ENCODE data around the gene EYA2.

The EYA2 gene

DNA sequence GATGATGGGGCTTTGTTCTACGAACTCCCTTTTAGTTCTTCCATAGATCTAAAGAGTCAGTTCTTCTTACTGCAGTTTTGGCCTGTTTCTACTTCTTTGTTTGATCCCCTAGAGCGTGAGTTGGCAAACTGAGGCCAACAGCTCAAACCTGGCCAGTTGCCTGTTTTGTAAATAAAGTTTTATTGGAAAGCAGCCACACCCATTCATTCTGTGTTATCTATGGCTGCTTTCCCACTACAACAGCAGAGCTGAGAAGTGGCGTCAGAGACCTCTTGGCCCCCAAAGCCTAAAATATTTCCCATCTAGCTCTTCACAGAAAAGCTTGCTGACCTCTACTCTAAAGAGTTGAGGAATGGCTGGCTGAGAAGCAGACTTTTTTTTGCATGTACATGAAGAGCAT, 52.2 kb downstream of the EYA2 start:
- H3K4me3 ChIP-seq (ENCODE audit: low read depth, low read length) = no peak overlapping the region
- no peak for DNase-seq (ENCODE audit: low read depth)

DNA sequence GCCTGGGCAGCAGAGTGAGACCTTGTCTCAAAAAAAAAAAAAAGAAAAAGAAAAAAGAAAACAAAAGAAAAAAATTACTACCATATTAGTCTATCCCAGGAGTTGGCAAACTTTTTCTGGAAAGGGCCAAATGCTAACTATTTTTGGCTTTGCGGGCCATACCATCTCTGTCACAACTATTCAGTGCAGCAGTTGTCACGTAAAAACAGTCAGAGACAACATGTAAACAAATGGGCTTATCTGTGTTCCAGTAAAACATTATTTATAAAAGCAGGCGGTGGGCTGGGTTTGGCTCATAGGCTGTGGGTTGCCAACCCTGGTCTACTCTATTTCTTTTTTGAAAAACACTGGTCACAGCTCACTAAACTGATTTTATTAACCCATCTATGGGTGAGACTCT, 53.4 kb downstream of the EYA2 start:
- H3K4me3 ChIP-seq (ENCODE audit: low read depth, low read length) = no peak overlapping the region

More for the DNA sequence above, 52.2 kb downstream of the EYA2 start:
- TF ChIP-seq, protein P1, sequence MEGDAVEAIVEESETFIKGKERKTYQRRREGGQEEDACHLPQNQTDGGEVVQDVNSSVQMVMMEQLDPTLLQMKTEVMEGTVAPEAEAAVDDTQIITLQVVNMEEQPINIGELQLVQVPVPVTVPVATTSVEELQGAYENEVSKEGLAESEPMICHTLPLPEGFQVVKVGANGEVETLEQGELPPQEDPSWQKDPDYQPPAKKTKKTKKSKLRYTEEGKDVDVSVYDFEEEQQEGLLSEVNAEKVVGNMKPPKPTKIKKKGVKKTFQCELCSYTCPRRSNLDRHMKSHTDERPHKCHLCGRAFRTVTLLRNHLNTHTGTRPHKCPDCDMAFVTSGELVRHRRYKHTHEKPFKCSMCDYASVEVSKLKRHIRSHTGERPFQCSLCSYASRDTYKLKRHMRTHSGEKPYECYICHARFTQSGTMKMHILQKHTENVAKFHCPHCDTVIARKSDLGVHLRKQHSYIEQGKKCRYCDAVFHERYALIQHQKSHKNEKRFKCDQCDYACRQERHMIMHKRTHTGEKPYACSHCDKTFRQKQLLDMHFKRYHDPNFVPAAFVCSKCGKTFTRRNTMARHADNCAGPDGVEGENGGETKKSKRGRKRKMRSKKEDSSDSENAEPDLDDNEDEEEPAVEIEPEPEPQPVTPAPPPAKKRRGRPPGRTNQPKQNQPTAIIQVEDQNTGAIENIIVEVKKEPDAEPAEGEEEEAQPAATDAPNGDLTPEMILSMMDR (IDR thresholded peaks at IDR 0.05; ENCODE audit: insufficient read depth, low read depth, low read length, missing control alignments) = no peak

DNA sequence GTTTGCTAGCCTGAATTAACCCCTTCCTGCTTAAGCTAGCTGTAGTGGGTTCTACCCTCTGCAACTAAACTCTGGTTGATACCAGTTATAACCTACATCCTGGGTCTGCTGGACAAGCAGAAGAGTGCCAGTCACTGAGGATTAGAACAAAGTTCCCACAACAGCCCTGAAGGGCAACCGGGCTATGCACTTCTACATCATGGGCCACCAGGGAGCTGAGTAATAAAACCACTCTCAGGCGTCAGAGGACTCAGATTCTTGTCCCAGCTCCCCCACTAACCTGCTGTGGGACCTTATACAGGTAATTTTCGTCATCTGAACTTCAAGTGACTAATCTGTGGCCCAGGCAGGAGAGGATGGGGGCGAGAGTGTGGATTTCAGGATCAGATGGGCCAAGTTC, 56.8 kb downstream of the EYA2 start:
- no peak overlapping the region for H3K4me3 ChIP-seq (ENCODE audit: low read depth, low read length)
- DNase-seq (ENCODE audit: low read depth) = no peak
- TF ChIP-seq, protein P1 (IDR thresholded peaks at IDR 0.05; ENCODE audit: insufficient read depth, low read depth, low read length, missing control alignments) = no peak

More for the DNA sequence above, 53.4 kb downstream of the EYA2 start:
- TF ChIP-seq, protein P1 (IDR thresholded peaks at IDR 0.05; ENCODE audit: insufficient read depth, low read depth, low read length, missing control alignments) = no peak
- DNase-seq (ENCODE audit: low read depth) = no peak

DNA sequence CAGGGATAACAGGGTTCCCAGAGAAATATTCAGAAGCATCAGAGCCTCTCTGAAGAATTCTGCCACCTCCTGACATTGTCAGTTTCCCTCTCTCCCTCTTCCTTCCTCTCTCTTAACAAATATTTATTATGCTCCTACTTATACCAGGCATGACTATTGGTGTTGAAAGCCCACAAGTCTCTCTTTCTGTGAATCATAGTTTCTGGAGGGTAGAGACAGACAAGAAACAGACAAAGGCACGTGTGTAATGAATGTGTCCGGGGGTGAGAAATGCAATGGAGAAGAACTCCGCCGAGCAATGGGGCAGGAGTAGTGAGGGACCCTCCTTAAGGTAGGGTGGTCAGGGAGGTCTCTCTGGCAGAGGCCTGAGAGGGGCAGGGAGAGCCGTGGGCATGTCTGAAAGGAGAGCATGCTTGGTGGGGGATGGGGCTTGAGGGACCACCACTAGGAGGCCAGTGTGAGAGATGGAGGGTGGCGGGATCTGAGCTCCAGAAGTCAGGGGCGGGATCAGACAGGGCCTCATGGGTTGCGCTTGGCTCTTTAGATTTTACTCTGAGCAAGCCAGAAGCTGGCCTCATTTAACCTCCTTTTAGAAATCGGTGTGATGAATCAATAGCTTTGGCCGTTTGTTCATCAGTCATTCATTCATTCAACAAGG, 57.3 kb downstream of the EYA2 start:
- H3K4me3 ChIP-seq (ENCODE audit: low read depth, low read length) = no peak overlapping the region
- DNase-seq (ENCODE audit: low read depth) = no peak
- TF ChIP-seq, protein P1 (IDR thresholded peaks at IDR 0.05; ENCODE audit: insufficient read depth, low read depth, low read length, missing control alignments) = no peak

DNA sequence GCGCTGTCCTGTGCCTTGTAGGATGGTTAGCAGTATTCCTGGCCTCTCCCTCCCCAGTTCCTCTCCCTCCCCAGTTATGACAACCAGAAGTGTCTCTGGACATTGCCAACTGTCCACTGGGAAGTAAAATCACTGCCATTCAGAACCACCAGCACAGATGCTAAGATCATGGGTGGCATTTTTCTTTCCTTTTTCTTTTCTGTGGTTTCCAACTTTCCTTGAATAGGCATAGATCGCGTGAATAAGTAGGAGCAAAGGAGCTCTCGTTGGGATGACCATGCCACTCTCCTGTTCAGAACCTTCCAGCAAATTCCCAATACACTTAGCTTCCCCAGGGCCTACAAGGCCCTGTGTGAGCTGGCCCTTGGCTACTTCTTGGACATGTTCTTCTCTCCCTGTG, 59.0 kb downstream of the EYA2 start:
- TF ChIP-seq, protein P1 (IDR thresholded peaks at IDR 0.05; ENCODE audit: insufficient read depth, low read depth, low read length, missing control alignments) = no peak
- no peak overlapping the region for H3K4me3 ChIP-seq (ENCODE audit: low read depth, low read length)
- DNase-seq (ENCODE audit: low read depth) = no peak

DNA sequence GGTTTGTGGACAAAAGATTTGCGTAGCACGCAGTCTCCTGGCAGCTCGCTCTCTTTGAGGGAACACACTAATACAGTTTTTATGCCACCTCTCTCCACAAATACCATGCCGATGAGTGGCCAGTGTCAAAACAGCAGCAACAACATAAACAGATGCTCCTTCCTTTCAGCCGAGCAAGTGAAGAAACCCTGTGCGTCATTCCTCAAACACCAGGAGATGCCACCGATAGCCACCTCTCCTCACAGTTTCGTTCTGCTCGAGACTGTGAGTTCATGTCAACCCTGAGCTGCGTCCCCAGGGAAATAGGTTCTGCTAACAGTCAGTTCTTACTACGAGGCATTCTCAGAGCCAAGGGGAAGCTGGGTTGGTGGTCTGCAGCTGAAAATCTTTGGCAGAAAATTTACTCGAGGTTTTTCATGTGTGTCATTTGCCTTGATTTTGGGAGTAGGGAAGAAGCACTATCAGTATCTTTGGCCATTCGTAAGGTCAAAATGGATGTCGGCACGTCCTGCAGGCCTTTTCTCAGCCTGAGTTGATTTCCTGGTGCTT, 59.9 kb downstream of the EYA2 start:
- TF ChIP-seq, protein P1 (IDR thresholded peaks at IDR 0.05; ENCODE audit: insufficient read depth, low read depth, low read length, missing control alignments) = no peak
- H3K4me3 ChIP-seq (ENCODE audit: low read depth, low read length) = no peak overlapping the region

More for the DNA sequence above, 59.9 kb downstream of the EYA2 start:
- no peak for DNase-seq (ENCODE audit: low read depth)
